ENCODE results near the gene SLC25A26. TPM values are rescaled to one million over a fixed set of nuclear protein-coding genes. Genes with fewer than 3 reads are reported as not detected.
A peak's percentile ranks its signal among the peaks of the same experiment; 100 is the strongest.

Gene SLC25A26
- total and polyA plus RNA-seq, 4 donors, result 19.8 to 23.4 (median 22.5) TPM

DNA sequence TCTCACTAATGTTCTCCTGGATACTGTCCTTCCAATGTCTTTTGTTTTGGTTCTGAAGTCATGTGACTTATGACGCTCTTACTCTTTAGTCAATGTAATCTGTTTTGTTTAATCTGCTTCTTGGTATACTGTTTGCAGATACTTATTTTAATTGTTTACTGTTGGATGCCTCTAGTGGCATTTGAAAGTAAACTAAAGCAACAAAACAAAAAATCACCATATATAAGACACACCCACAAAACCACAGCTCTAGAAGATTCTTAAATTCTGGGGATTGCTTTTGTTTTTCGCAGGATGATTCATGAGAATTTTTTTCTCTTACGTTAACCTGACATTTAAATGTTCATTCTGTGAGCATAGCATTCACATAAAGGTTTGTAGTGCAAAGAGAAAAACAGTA, 16.8 kb downstream of the SLC25A26 start:
- Histone ChIP-seq H3K9me3 (ENCODE audit: control insufficient read depth, insufficient read depth, low read length) (no peaks in the 10 kb centered on the region), H3K36me3 (ENCODE audit: control insufficient read depth, insufficient read depth, low read length) (no peaks in the 10 kb centered on the region), H3K27me3 (ENCODE audit: control insufficient read depth, insufficient read depth, low read length) (no peaks in the 10 kb centered on the region), H3K4me1 (ENCODE audit: control insufficient read depth, insufficient read depth, low read length) (no peaks in the 10 kb centered on the region), H3K4me3 (ENCODE audit: low read depth, low read length) (no peak overlapping the region), H3K27ac (ENCODE audit: low read depth, low read length) (no peak overlapping the region)
- no peak for DNase-seq (ENCODE audit: low read depth in 4 of 6, low spot score in 6 of 6)
- no CpG with 5 or more reads among the region's 3 CpGs for WGBS (ENCODE audit: insufficient coverage)

DNA sequence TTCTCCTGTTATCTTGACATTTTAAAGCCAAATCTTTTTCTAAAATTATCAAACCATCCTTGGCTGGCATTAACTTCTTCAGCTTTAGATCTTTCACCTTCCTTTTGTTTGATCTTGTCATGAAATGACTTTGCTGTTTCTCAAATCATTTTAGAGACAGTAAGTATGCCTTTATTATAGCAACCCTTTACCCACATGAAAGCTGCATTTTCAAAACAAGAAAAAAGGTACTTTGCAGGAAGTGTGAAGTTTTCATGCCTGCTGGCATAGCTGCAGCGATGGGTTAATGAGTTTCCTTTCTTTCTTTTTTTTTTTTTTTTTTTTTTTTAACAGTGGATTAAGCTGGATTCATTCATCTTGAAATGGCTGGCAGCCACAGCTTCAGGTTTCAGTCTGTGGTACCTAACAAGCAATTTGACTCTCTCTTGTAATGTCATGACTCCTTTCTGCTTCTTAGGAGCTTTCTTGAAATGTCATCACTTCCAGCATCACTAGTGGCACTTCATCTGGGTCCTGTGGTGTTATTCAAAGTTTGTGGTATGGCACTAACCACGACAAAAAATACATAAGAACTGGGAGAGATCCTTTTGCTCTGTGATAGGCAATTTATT, 18.8 kb downstream of the SLC25A26 start:
- Histone ChIP-seq H3K4me1 (ENCODE audit: control insufficient read depth, insufficient read depth, low read length) (no peaks in the 10 kb centered on the region), H3K4me3 (ENCODE audit: low read depth, low read length) (no peak overlapping the region), H3K27me3 (ENCODE audit: control insufficient read depth, insufficient read depth, low read length) (no peaks in the 10 kb centered on the region), H3K9me3 (ENCODE audit: control insufficient read depth, insufficient read depth, low read length) (no peaks in the 10 kb centered on the region), H3K36me3 (ENCODE audit: control insufficient read depth, insufficient read depth, low read length) (no peaks in the 10 kb centered on the region), H3K27ac (ENCODE audit: low read depth, low read length) (no peak overlapping the region)
- WGBS (ENCODE audit: insufficient coverage), result no CpG with 5 or more reads among the region's 2 CpGs
- no peak for DNase-seq (ENCODE audit: low read depth in 4 of 6, low spot score in 6 of 6)

DNA sequence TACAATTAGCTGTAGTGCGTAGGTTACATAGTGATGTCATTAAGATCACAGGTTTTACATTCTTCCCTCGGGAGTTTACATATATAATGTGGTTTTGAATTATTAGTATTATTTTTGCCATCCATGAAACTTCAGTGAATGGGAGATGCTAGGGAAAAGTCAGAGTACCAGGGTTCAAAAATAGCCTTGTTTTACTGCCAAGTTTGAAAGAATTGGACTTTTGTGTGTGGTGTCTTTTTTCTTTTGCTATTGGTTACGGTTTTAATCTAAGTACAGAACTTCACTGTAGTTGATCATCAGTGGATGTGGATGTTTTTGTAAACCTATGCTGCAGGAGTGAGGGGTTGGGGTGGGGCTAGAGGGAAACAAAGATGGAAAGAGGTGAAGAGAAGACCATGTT, 20.7 kb downstream of the SLC25A26 start:
- Histone ChIP-seq H3K9me3 (ENCODE audit: control insufficient read depth, insufficient read depth, low read length) (no peaks in the 10 kb centered on the region), H3K36me3 (ENCODE audit: control insufficient read depth, insufficient read depth, low read length) (no peaks in the 10 kb centered on the region), H3K4me3 (ENCODE audit: low read depth, low read length) (no peak overlapping the region), H3K4me1 (ENCODE audit: control insufficient read depth, insufficient read depth, low read length) (no peaks in the 10 kb centered on the region), H3K27me3 (ENCODE audit: control insufficient read depth, insufficient read depth, low read length) (no peaks in the 10 kb centered on the region), H3K27ac (ENCODE audit: low read depth, low read length) (no peak overlapping the region)
- DNase-seq (ENCODE audit: low read depth in 4 of 6, low spot score in 6 of 6), result no peak
- WGBS (ENCODE audit: insufficient coverage), result 0% methylated on average over 1 of the region's 3 CpGs

DNA sequence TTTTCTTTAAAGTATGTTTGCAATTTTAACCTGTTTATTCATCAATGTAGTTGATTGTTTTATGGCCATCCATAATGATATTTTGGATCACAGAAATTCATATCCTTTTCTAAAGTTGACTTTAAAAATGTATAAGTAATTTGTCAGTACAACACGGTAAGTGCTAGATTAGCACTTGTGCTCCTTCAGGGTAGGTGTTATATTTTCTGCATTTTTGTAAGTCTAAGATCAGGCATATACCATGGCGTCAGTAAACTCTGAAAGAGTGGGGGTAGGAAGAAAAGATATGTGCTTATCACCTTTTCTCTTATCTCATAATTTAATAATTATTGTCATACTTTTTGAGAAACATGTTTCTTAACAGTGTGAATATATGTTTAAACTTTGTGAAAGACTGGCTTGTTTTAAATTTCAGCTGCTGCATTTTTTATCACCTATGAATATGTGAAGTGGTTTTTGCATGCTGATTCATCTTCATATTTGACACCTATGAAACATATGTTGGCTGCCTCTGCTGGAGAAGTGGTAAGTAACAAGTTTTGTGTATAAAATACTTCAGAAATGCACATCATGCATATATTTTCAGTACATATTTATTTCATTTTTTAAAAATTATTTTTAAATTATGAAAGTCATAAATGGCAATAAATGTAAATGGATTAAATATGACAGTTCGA, 22.1 kb downstream of the SLC25A26 start:
- Histone ChIP-seq H3K27ac (ENCODE audit: low read depth, low read length) (no peak overlapping the region), H3K36me3 (ENCODE audit: control insufficient read depth, insufficient read depth, low read length) (no peaks in the 10 kb centered on the region), H3K4me3 (ENCODE audit: low read depth, low read length) (no peak overlapping the region), H3K4me1 (ENCODE audit: control insufficient read depth, insufficient read depth, low read length) (no peaks in the 10 kb centered on the region), H3K9me3 (ENCODE audit: control insufficient read depth, insufficient read depth, low read length) (no peaks in the 10 kb centered on the region), H3K27me3 (ENCODE audit: control insufficient read depth, insufficient read depth, low read length) (no peaks in the 10 kb centered on the region)
- no CpG with 5 or more reads among the region's 3 CpGs for WGBS (ENCODE audit: insufficient coverage)
- no peak for DNase-seq (ENCODE audit: low read depth in 4 of 6, low spot score in 6 of 6)

DNA sequence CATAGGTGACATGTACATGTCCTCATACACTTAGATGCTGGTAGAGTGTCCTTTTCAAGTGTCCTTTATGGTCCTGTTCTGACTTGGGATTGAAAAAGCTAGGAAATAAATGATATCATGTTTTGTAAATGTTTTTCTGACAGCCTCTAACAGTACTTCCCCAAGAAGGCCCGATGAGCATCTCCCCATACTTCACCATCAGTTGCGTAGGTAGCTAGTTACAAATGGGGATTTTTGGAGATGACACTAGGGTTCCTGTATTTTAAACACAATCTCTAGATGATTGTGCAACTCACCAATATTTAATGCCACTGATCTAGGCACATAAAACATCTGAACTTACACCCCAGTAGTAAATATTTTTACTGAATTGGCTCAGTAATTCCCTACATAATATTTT, 27.8 kb downstream of the SLC25A26 start:
- H3K27me3 ChIP-seq (ENCODE audit: control insufficient read depth, insufficient read depth, low read length), result no peaks in the 10 kb centered on the region
- H3K9me3 ChIP-seq (ENCODE audit: control insufficient read depth, insufficient read depth, low read length), result no peaks in the 10 kb centered on the region
- H3K27ac ChIP-seq (ENCODE audit: low read depth, low read length), result no peak overlapping the region
- H3K4me3 ChIP-seq (ENCODE audit: low read depth, low read length), result no peak overlapping the region
- no peaks in the 10 kb centered on the region for H3K36me3 ChIP-seq (ENCODE audit: control insufficient read depth, insufficient read depth, low read length)
- no CpG with 5 or more reads among the region's 2 CpGs for WGBS (ENCODE audit: insufficient coverage)
- no peaks in the 10 kb centered on the region for H3K4me1 ChIP-seq (ENCODE audit: control insufficient read depth, insufficient read depth, low read length)
- no peak for DNase-seq (ENCODE audit: low read depth in 4 of 6, low spot score in 6 of 6)

DNA sequence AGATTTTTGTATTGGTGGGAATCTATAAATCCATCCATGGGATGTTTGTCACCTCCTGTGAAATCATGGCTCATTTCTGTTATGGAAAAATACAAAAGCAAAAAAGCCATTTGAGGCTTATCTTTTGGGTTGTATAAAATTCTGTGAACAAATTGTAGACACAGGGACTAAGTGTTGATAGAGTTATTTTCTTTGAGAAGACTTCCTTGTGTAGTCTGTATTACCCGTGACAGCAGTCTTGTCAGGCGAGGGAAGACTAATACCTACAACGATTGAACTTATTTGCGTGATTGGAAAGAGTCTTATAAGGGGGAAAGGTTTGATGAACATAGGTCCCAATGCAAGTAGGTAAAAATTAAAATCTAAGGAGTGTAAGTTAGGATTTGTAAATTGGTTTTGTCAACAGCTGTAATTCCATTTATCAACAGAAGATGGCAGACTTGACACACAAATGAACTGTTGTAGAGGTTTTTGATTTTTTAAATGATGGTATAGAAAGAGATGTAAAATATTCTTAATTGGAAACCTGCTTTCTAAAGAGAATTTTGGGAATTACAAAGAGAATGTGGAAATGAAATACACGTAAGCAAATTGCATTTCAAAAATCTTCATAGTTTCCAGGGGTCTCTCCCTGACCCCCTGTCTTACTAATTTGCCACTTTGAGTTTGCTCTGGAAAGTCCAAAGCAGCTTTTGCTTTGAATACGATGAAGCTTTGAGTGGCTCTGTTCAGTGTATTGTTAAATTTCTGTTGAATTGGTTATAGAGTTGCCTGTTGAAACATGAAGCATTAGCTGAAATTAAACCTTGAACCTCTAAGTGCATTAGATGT, 33.2 kb downstream of the SLC25A26 start:
- H3K9me3 ChIP-seq (ENCODE audit: control insufficient read depth, insufficient read depth, low read length), result no peaks in the 10 kb centered on the region
- H3K36me3 ChIP-seq (ENCODE audit: control insufficient read depth, insufficient read depth, low read length), result no peaks in the 10 kb centered on the region
- WGBS (ENCODE audit: insufficient coverage), result 62% methylated on average over 5 of the region's 6 CpGs
- H3K4me1 ChIP-seq (ENCODE audit: control insufficient read depth, insufficient read depth, low read length), result no peaks in the 10 kb centered on the region
- DNase-seq (ENCODE audit: low read depth in 4 of 6, low spot score in 6 of 6), result peak in 5 of 6 donors; percentile 38 to 82 (median 47)
- H3K27me3 ChIP-seq (ENCODE audit: control insufficient read depth, insufficient read depth, low read length), result no peaks in the 10 kb centered on the region
- H3K4me3 ChIP-seq (ENCODE audit: low read depth, low read length), result no peak overlapping the region
- no peak overlapping the region for H3K27ac ChIP-seq (ENCODE audit: low read depth, low read length)

DNA sequence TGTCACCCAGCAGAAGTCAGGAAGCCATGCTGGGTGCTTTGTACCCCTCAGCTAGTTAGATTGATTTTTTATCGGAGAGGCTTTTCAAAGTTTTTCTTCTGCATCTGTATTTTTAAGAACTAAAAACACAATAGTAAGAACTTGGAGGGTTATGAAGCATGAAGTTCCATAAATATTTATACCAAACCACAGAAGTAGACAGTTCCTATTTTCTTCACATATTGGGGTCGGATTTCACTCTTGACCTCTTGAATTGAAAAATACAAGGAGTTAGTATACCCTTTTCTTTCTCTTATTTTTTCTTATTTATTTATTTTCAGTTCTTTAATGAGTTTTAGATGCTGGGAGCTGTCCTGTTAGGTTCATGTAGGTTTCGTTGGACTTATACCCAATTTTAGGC, 35.1 kb downstream of the SLC25A26 start:
- Histone ChIP-seq H3K27me3 (ENCODE audit: control insufficient read depth, insufficient read depth, low read length) (no peaks in the 10 kb centered on the region), H3K4me3 (ENCODE audit: low read depth, low read length) (no peak overlapping the region), H3K27ac (ENCODE audit: low read depth, low read length) (no peak overlapping the region), H3K9me3 (ENCODE audit: control insufficient read depth, insufficient read depth, low read length) (no peaks in the 10 kb centered on the region), H3K4me1 (ENCODE audit: control insufficient read depth, insufficient read depth, low read length) (no peaks in the 10 kb centered on the region), H3K36me3 (ENCODE audit: control insufficient read depth, insufficient read depth, low read length) (no peaks in the 10 kb centered on the region)
- no peak for DNase-seq (ENCODE audit: low read depth in 4 of 6, low spot score in 6 of 6)
- WGBS (ENCODE audit: insufficient coverage), result no CpG with 5 or more reads among the region's 3 CpGs

DNA sequence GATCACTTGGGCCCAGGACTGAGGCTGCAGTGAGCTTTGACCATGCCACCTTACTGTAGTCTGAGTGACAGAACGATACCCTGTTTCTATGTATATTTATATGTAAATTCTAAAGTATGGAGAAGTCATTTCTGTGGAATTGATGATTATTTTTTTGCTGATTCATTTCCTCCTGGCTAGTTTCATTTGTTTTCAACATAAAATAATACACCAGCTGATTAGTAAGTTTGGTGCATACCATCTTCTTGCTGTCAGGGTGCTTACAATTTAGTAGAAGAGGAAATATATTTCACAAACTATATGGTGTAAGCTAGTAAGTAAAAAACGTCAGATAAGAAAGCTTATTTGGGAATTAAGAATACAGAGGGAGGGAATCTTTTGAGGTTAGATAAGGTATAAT, 36.0 kb downstream of the SLC25A26 start:
- Histone ChIP-seq H3K36me3 (ENCODE audit: control insufficient read depth, insufficient read depth, low read length) (no peaks in the 10 kb centered on the region), H3K9me3 (ENCODE audit: control insufficient read depth, insufficient read depth, low read length) (no peaks in the 10 kb centered on the region), H3K4me1 (ENCODE audit: control insufficient read depth, insufficient read depth, low read length) (no peaks in the 10 kb centered on the region), H3K27ac (ENCODE audit: low read depth, low read length) (no peak overlapping the region), H3K4me3 (ENCODE audit: low read depth, low read length) (no peak overlapping the region), H3K27me3 (ENCODE audit: control insufficient read depth, insufficient read depth, low read length) (no peaks in the 10 kb centered on the region)
- WGBS (ENCODE audit: insufficient coverage), result no CpG with 5 or more reads among the region's 2 CpGs
- DNase-seq (ENCODE audit: low read depth in 4 of 6, low spot score in 6 of 6), result no peak

DNA sequence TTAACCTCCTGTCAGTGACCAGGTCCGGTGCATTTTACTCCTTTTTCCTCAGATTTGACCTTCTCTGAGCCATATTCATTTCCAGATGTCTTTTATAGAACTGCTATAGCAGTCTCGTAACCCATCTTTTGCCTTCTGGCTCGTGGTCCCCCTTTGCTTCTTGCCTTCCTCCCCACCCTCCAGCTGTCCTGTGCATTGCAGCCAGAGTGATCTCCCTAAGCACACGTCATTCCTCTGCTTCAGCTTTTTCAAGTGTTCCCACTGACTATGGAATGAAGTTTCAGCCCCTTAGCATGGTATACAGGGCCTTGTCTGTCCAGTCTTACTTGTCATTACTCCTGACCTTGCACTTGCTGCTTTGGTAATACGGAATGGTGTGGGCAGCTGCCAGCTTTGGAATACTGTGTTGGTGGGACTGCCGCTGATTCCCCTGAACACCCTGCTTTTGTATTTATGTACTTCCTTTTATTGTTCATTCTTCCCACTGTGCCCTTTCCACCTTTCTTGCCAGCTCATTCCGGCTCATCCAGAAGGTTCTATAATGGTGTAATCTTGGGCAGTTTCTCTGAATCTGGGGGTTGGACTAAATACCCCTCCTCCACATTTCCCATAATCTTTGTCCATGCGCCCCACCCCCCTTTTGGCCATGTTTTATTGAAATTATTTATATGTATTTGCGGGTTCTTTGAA, 38.9 kb downstream of the SLC25A26 start:
- WGBS (ENCODE audit: insufficient coverage), result 78% methylated on average over 4 of the region's 9 CpGs
- no peak overlapping the region for H3K27ac ChIP-seq (ENCODE audit: low read depth, low read length)

More for the DNA sequence above, 38.9 kb downstream of the SLC25A26 start:
- H3K4me3 ChIP-seq (ENCODE audit: low read depth, low read length), result no peak overlapping the region
- H3K9me3 ChIP-seq (ENCODE audit: control insufficient read depth, insufficient read depth, low read length), result no peaks in the 10 kb centered on the region
- no peaks in the 10 kb centered on the region for H3K4me1 ChIP-seq (ENCODE audit: control insufficient read depth, insufficient read depth, low read length)
- no peak for DNase-seq (ENCODE audit: low read depth in 4 of 6, low spot score in 6 of 6)
- H3K36me3 ChIP-seq (ENCODE audit: control insufficient read depth, insufficient read depth, low read length), result peaks cover 7% of the 10 kb centered on the region
- no peaks in the 10 kb centered on the region for H3K27me3 ChIP-seq (ENCODE audit: control insufficient read depth, insufficient read depth, low read length)
